KOPT-K1 (cell line): Measurements from ENCODE around the gene NDUFS3.
A peak's percentile ranks its signal among the peaks of the same experiment; 100 is the strongest.

ENCODE experiments used
- H3K27ac ChIP-seq: fragments of 200-600 bp; sonication (generic); 2 replicates; pipeline ENCODE4 v1.5.1; 2016; ENCODE audit warnings: antibody characterized with exemption, mild to moderate bottlenecking, low read depth, low read length; ENCODE audit not compliant: poor library complexity, severe bottlenecking
- H3K36me3 ChIP-seq: fragments of 200-600 bp; sonication (generic); 2 replicates; pipeline ENCODE4 v1.5.1; 2017; ENCODE audit warnings: antibody characterized with exemption, mild to moderate bottlenecking, low read length, moderate library complexity; ENCODE audit not compliant: insufficient read depth
- H3K9me3 ChIP-seq: fragments of 200-600 bp; sonication (generic); 2 replicates; pipeline ENCODE4 v1.5.1; 2017; ENCODE audit warnings: antibody characterized with exemption, low read length, mild to moderate bottlenecking; ENCODE audit not compliant: insufficient read depth, poor library complexity, severe bottlenecking

NDUFS3 gene

GRCh38 chr11:47571357-47571729 lies 7.5 kb upstream of the NDUFS3 start:
- H3K36me3 ChIP-seq: peaks cover 85% of the 10 kb centered on the region
- no peak overlapping the region for H3K27ac ChIP-seq

DNA sequence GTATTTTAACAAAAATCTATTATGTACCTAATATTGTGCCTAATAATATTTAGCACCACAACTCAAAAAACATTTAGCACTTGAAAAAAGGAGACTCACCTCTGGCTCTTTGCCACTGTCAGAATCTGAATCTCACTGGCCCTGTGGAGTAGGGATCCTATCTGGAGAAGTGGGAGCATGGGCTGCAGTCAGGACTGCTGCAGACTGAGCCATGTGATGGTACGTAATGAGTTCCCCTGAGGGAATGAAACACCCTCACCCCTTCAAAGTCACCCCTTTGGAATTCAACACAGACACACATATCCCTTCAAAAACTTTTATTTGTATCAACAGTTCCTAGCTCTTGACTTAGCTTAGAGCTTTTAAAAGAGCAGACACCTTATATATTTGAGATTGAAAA lies 7.0 kb upstream of the NDUFS3 start:
- Histone ChIP-seq H3K27ac (no peak overlapping the region), H3K36me3 (peaks cover 90% of the 10 kb centered on the region), H3K9me3 (no peaks in the 10 kb centered on the region)

More at GRCh38 chr11:47571357-47571729, 7.5 kb upstream of the NDUFS3 start:
- H3K9me3 ChIP-seq: no peaks in the 10 kb centered on the region

DNA sequence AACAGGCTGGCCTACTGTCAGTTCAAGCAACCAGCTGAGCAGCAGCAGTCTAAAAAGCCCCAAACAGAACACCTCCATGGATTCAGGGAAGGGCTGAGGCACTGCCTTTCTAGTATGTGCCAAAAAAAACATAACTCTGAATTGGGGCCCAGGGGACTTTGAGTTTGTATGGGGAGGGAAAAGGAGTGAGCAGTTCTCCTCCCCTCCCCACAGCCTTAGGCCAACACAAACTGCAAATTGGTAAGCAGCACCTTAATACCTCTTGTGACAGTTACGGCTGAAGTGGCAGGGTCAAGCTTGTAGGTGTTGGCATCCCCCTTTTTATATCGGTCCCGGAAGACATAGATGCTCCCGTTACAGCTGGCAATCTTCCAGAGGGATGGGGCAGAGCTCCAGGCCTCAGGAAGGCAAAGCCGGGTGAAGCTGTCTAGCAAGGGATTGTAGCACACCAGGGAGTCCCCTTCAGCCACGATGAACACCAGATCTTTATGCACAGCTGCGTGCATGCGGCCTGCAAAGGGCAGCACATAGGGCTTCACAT lies 6.1 kb upstream of the NDUFS3 start:
- no peak overlapping the region for H3K27ac ChIP-seq
- H3K36me3 ChIP-seq: peaks cover 96% of the 10 kb centered on the region
- no peaks in the 10 kb centered on the region for H3K9me3 ChIP-seq

DNA sequence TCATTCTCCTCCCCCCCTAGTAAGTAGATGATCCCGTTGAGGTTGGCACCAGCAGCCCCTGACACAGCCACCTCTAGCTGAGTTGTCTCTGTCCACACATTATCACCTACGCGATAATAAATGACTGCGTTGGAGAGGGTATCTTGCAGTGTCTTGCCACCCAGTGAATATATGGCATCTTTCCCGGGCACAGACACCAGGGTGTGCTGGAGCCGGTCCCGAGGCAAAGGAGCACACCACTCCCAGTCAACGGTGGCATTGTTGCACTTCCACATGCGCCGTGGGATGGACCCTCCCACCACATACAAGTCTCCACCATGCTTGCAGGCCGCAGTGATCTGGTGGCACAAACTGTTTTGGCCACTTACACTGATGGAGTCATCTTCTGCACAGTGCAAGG lies 5.6 kb upstream of the NDUFS3 start:
- Histone ChIP-seq H3K27ac (no peak overlapping the region), H3K36me3 (peaks cover 91% of the 10 kb centered on the region), H3K9me3 (no peaks in the 10 kb centered on the region)

GRCh38 chr11:47577460-47578041 lies 1.3 kb upstream of the NDUFS3 start:
- H3K9me3 ChIP-seq: no peaks in the 10 kb centered on the region
- peaks cover 77% of the 10 kb centered on the region for H3K36me3 ChIP-seq
- peak overlapping the region; percentile 88 for H3K27ac ChIP-seq

DNA sequence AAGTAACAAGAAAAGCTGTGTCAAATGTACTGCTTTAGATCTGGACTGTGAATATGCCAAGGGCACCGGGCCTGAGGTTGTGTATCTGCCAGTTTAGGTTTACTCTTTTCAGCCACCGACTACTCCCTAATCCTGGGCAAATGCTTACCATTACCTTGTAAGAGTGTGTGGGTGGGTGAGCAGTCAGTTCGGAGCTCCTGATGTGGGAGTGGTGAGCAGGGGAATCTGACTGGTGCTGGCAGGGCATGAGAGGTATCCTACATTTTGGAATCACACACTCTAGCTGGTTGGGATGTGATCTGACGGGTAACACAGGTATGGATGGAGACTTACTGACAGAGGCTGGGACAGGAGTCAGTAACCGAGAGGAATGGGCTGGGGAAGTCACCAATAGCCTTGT lies 5.0 kb downstream of the NDUFS3 start:
- Histone ChIP-seq H3K36me3 (peaks cover 65% of the 10 kb centered on the region), H3K9me3 (no peaks in the 10 kb centered on the region), H3K27ac (no peak overlapping the region)

DNA sequence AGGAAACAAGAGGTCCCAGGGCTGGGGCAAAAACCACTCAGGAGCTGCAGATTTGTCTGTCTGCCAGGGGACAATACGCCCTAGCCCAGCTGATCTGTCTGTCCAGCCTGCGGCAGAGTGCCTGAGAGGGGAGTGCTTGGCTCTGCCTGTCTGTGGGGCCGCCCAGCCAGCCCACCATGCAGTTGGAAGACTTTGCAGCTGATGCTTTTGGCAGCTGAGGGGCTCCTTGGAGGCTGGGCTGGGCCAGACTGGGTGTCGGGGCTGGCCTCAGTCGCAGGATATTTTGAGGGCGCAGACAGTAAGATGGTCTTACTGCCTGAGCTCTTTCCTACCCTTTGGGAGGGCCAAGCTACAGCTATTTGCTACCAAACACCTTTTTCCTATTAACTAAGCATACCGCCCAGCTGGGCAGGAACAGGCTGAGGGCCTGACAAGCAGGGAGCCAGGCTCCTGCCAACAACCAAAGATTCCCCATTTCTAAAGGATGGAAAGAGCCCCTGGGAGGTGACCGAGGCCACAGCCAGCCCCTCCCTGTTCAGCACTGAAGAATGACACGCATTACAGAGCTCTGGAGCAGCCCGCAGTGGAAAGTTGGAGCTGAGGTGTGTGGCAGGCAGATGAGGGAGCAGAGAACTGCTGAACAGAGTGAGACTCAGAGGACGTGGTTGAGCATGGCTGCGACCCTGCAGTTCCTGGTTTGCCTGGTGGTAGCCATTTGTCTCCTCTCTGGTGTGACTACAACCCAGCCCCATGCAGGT lies 7.4 kb downstream of the NDUFS3 start, which contains the start of gene FAM180B:
TSS of gene FAM180B (plus strand) at position 581 of the 758 bp plus-strand sequence. CDS start at position 672, 91 bp downstream.
- H3K9me3 ChIP-seq: no peaks in the 10 kb centered on the region
- H3K27ac ChIP-seq: no peak within 1 kb of the TSS
- peaks cover 52% of the 10 kb centered on the region for H3K36me3 ChIP-seq

DNA sequence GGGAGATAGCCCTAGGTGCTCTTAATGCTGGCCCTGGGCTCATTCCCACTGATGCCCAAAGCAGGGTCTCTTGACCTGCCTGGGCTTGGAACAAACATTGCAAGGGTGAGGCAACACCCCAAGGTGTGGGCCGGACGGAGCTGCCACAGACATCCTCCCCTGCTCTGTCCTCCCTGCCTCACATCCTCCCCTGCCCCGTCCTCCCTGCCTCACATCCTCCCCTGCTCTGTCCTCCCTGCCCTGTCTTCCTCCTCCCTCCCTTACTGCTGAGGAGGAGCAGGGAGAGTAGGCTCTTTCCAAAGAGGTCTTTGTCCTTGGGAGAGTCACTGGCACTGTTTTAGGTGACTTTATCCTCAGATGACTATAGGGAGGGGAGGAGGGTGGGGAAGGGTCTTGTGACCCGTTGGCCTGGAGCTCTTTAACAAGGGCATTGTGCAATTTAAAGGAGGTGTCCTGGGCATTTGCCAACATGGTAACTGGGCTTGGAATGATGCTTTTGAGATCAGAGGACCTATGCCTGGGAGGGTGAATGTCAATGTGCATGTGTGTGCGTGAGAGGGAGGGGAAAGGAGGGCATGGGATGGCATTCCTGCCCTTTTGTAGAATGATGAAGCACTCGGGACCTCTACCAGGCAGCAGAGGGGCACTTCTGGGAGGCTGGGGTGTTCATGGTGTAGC lies 8.3 kb downstream of the NDUFS3 start:
- Histone ChIP-seq H3K27ac (no peak overlapping the region), H3K36me3 (peaks cover 43% of the 10 kb centered on the region), H3K9me3 (no peaks in the 10 kb centered on the region)

- Histone ChIP-seq H3K9me3 (no peaks in the 10 kb centered on the region), H3K27ac (no peak overlapping the region), H3K36me3 (peaks cover 36% of the 10 kb centered on the region)
Observed at GRCh38 chr11:47587723-47588326, 9.0 kb downstream of the NDUFS3 start.

- H3K36me3 ChIP-seq: peaks cover 24% of the 10 kb centered on the region
- H3K27ac ChIP-seq: no peak overlapping the region
- H3K9me3 ChIP-seq: no peaks in the 10 kb centered on the region
Observed at GRCh38 chr11:47589118-47589517, 10.2 kb downstream of the NDUFS3 start.

- Histone ChIP-seq H3K36me3 (peaks cover 19% of the 10 kb centered on the region), H3K27ac (no peak overlapping the region), H3K9me3 (no peaks in the 10 kb centered on the region)
Observed at GRCh38 chr11:47589584-47589976, 10.7 kb downstream of the NDUFS3 start.

GRCh38 chr11:47589977-47590861 lies 11.3 kb downstream of the NDUFS3 start:
- peak overlapping the region; percentile 84 for H3K27ac ChIP-seq
- H3K9me3 ChIP-seq: no peaks in the 10 kb centered on the region
- peaks cover 13% of the 10 kb centered on the region; the same call in 1 of the 2 replicates for H3K36me3 ChIP-seq

DNA sequence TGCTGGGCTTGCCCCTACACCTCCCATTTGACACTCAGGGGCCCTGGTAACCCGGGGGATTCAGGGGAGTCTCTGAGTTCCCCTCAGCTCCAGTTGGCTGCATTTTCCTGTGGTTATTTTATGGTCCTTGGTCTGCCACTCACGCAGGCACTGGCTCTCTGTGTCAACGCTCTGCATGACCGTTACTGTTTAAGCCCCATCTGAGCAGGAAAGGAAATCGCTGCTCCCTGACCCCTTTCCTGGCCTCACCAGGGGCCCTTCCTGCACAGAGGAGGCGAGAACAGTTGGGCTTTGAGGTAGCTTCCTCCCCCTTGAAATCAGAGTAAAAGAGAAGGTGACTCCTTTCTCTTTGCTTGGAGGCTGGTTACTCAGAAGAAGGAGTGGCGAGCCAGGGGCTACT lies 12.9 kb downstream of the NDUFS3 start:
- Histone ChIP-seq H3K9me3 (no peaks in the 10 kb centered on the region), H3K27ac (peak overlapping the region; percentile 84), H3K36me3 (no peaks in the 10 kb centered on the region)

GRCh38 chr11:47592251-47592650 lies 13.4 kb downstream of the NDUFS3 start:
- no peaks in the 10 kb centered on the region for H3K9me3 ChIP-seq
- H3K36me3 ChIP-seq: no peaks in the 10 kb centered on the region
- H3K27ac ChIP-seq: peak overlapping the region; percentile 84
